T-helper 1 cell treated with Interleukin-12 subunit alpha and Interleukin-12 subunit beta and Interleukin-4 antibody, amounts not matched to agents 30 μg/mL and 1 μg/mL, for 36 hours (primary cell): Measurements from ENCODE around the gene CBX6.

ENCODE experiments used
- H3K27ac Mint-ChIP-seq: one replicate; pipeline ENCODE4 v1.8.0; 2021; ENCODE audit warnings: mild to moderate bottlenecking, mixed read lengths
- H3K27me3 Mint-ChIP-seq: one replicate; pipeline ENCODE4 v1.8.0; 2021; ENCODE audit warnings: low read depth, mixed read lengths
- H3K36me3 Mint-ChIP-seq: one replicate; pipeline ENCODE4 v1.8.0; 2021; ENCODE audit warnings: low read depth, mixed read lengths
- H3K4me1 Mint-ChIP-seq: one replicate; pipeline ENCODE4 v1.8.0; 2021; ENCODE audit warnings: low read depth, mixed read lengths
- H3K4me3 Mint-ChIP-seq: one replicate; pipeline ENCODE4 v1.8.0; 2021; ENCODE audit warnings: mild to moderate bottlenecking, moderate library complexity, mixed read lengths
- H3K9me3 Mint-ChIP-seq: one replicate; pipeline ENCODE4 v1.8.0; 2021; ENCODE audit warnings: mixed read lengths

Gene CBX6

DNA sequence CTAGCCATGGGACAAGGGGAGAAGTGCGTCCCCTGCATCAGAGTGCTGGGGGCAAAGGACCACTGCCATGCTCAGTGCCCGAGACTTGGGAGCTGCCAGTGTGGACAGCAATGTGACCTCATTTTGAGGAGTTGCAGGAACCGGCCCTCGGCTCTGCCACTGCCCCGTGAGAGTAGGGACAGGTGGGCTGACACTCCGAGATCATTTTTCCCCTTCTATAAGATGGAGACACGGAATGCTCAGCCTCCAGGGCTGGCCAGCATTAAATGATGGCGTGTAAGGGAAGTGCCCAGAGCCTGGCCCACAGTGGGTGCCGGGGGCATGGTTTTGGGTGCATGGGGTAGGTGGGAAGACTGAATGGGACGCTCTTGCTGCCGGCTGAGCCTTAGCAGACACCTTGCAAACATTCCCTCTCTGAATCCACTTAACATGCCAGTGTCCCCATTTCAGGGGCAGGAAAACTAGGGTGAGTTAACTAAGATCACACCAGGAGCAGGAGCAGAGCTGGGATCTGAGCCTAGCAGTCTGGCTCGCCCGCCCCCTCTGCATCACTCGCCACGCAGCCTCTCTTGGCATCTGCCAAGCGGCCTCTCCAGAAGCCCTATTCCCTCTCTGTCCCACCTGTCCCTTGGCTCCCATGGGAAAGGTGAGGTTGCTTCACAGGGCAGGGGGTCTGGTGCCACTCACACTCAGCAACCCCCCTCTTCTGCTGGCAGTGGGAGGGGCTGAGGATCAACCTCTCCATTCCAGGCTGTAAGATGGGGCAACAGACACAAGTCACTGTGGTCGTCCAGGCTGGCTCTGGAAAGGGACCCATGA, 41.8 kb downstream of the CBX6 start:
- no peaks in the 10 kb centered on the region for H3K4me1 Mint-ChIP-seq
- H3K27me3 Mint-ChIP-seq, result no peaks in the 10 kb centered on the region
- H3K9me3 Mint-ChIP-seq, result no peaks in the 10 kb centered on the region
- no peak overlapping the region for H3K4me3 Mint-ChIP-seq
- H3K36me3 Mint-ChIP-seq, result no peaks in the 10 kb centered on the region
- H3K27ac Mint-ChIP-seq, result no peak overlapping the region

DNA sequence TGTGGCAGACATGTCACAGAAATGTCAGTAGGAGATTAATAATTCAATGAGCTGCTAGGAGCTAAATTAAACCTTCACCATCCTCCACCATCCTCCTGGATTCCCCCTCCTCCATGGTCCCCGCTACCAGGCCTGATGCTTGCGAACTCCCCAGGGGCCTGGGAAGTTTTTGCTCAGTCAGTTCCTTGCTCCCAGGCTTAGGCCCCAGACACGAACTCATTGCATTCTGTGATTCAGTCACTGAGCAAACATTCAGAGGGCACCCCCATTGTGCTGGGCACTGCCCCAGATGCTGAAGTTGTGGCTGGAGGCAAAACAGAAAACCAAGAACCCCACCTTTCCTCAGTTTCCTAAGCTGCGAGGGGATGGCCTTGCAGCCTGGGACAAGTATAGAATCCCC, 42.5 kb downstream of the CBX6 start:
- Mint-ChIP-seq H3K27ac (no peak overlapping the region), H3K4me3 (no peak overlapping the region), H3K36me3 (no peaks in the 10 kb centered on the region), H3K4me1 (peaks cover under 1% of the 10 kb centered on the region), H3K9me3 (no peaks in the 10 kb centered on the region), H3K27me3 (no peaks in the 10 kb centered on the region)

DNA sequence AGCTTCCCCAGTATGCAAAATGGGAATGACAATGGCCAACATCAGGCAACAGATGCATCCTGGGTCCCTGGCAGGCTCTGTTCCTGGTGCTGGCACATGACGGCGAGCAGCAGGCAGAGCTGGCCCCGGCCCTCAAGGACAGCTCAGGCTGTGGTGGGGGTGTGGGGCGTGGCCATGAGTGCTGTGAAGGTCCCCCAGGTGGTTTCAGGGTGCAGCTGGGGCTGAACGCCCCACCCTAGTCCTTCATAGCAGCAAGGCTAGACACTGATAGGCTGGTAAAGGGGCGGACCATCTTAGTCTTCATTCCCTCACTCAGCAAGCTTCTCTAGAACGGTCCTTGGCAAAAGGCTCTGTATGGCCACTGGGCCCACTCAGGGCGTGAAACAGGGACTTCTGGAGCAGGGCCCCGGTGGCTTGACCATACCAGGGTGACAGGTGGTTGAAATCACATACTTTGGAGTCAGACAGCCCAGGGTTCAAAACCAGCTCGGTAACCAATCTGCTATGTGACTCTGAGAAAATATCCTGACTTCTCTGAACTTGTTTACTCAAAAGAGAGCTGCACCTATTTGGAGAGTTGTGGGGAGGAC, 43.3 kb downstream of the CBX6 start:
- H3K9me3 Mint-ChIP-seq, result no peaks in the 10 kb centered on the region
- H3K27me3 Mint-ChIP-seq, result no peaks in the 10 kb centered on the region
- no peak overlapping the region for H3K4me3 Mint-ChIP-seq
- H3K36me3 Mint-ChIP-seq, result no peaks in the 10 kb centered on the region
- H3K4me1 Mint-ChIP-seq, result peaks cover 3% of the 10 kb centered on the region
- no peak overlapping the region for H3K27ac Mint-ChIP-seq

DNA sequence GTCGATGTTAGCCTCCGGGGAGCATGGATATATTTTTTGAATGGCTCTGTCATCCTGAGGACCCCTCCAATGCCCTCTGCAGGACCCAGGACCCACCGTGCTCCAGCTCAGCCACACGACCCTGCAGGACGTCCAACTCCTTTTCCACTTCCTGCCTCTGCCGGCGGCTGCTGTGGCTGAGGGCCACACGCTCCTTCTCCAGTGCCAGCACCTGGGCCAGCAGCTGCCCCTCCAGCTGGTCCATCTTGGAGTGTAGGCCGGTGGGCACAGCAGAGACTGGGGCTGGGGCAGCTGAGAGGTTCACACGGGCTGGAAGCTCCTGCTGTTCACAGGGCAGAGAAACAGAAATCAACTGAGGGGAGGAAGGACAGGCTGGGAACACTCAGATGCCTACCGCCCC, 43.8 kb downstream of the CBX6 start:
- H3K4me1 Mint-ChIP-seq, result peaks cover 3% of the 10 kb centered on the region
- no peaks in the 10 kb centered on the region for H3K36me3 Mint-ChIP-seq
- no peak overlapping the region for H3K27ac Mint-ChIP-seq
- no peak overlapping the region for H3K4me3 Mint-ChIP-seq
- H3K27me3 Mint-ChIP-seq, result no peaks in the 10 kb centered on the region
- H3K9me3 Mint-ChIP-seq, result no peaks in the 10 kb centered on the region

DNA sequence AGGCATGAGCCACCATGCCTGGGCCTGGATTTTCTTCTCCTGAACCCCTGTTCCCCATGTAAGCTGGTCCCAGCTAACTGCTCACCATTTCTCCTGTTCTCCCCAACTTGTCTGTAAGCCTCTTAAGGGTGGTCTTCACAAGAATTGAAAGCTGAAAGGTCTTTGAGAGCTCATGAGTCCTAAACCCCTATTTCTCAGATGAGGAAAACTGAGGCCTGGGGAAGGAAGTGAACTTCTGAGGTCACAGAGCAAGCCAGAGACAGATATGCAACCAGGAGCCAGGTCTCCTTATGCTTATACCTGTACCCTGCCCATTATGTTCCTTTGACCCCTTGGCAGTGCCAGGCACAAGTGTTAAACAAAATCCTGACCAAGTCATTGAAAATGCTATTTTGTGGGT, 44.5 kb downstream of the CBX6 start:
- H3K27ac Mint-ChIP-seq, result no peak overlapping the region
- peaks cover 3% of the 10 kb centered on the region for H3K4me1 Mint-ChIP-seq
- H3K36me3 Mint-ChIP-seq, result no peaks in the 10 kb centered on the region
- H3K27me3 Mint-ChIP-seq, result no peaks in the 10 kb centered on the region
- H3K9me3 Mint-ChIP-seq, result no peaks in the 10 kb centered on the region
- no peak overlapping the region for H3K4me3 Mint-ChIP-seq

DNA sequence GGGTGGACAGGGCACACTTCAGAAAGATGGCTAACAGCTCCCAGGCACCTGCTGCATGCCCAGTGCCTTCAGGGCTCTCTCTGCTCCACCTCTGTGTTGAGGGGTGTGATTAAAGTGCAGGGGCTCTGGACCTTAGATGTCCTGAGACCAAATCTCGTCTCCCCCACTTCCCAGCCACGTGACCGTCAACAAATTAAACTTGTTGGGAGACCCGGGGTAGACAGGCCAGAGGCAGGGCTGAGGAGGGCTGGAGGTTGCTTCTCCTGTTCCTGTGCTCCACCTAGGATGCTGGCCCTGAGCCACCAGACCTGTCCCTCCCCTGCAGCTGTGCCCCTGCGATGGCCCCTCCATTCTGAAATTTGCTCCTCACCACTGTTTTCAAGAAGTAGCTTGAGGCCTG, 45.2 kb downstream of the CBX6 start:
- no peak overlapping the region for H3K4me3 Mint-ChIP-seq

DNA sequence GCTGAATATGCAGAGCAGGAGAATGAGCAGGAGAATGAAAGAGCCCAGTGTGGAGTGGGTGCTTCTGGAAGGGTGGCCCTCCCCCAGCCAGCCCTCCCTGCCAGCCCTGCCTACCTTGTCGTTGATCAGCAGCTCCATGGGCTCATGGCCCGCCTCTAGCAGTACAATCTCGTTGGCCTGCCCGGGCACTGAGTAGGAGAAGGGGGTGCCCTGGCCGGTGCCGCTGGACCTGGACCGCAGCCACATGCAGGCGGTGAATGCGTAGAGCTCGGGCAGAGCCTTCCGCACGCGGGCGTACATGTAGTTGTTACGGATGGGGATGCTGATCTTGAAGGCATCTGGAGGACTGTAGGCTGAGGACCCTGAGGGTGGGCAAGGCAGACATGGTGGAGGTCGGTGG, 45.6 kb downstream of the CBX6 start:
- H3K9me3 Mint-ChIP-seq, result no peaks in the 10 kb centered on the region
- no peak overlapping the region for H3K4me3 Mint-ChIP-seq
- no peaks in the 10 kb centered on the region for H3K36me3 Mint-ChIP-seq
- peaks cover 3% of the 10 kb centered on the region for H3K4me1 Mint-ChIP-seq
- H3K27ac Mint-ChIP-seq, result no peak overlapping the region
- H3K27me3 Mint-ChIP-seq, result no peaks in the 10 kb centered on the region

More for the DNA sequence above, 45.2 kb downstream of the CBX6 start:
- H3K36me3 Mint-ChIP-seq, result no peaks in the 10 kb centered on the region
- H3K27me3 Mint-ChIP-seq, result no peaks in the 10 kb centered on the region
- H3K4me1 Mint-ChIP-seq, result peaks cover 3% of the 10 kb centered on the region
- no peak overlapping the region for H3K27ac Mint-ChIP-seq
- H3K9me3 Mint-ChIP-seq, result no peaks in the 10 kb centered on the region

DNA sequence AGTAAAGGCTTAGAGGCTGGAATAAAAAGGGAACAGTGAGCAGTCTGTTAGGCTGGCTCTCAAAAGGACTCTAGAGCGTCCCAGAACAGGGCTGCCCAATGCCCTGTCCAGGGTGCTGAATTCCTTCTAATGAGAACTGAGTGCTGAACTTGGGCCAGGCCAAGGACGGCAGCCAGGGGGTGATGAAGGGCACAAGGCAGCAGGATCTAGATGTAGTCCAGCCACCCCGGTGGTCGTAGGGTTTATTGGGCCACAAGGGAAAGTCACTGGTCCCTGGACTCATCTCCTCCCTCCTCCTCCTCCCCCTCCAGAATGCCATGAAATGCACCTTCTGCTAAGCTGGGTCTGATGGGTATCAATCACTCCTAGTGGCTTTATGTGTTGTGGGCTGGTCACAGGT, 47.4 kb downstream of the CBX6 start:
- H3K27me3 Mint-ChIP-seq, result no peaks in the 10 kb centered on the region
- H3K4me3 Mint-ChIP-seq, result no peak overlapping the region
- H3K36me3 Mint-ChIP-seq, result no peaks in the 10 kb centered on the region
- H3K4me1 Mint-ChIP-seq, result peaks cover 3% of the 10 kb centered on the region
- H3K9me3 Mint-ChIP-seq, result no peaks in the 10 kb centered on the region
- no peak overlapping the region for H3K27ac Mint-ChIP-seq

DNA sequence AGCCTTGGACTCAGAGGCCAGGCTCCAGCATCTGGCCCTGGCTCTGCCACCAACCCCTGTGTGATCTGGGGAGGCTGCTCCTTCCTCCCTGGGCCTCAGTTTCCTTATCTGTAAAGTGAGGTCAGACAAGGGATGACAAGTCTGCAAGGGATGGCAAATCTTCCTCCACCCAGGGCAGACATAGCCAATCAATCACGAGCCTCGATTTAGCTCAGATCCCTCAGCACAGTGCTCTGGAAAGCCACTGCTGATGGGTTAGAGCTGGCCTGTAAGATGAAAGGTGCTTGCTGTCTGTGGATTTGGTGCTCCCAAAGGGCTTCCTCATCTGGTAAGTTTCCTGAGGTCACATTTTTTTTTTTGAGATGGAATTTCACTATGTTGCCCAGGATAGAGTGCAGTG, 48.4 kb downstream of the CBX6 start:
- no peak overlapping the region for H3K4me3 Mint-ChIP-seq
- H3K27ac Mint-ChIP-seq, result no peak overlapping the region
- H3K27me3 Mint-ChIP-seq, result no peaks in the 10 kb centered on the region
- no peaks in the 10 kb centered on the region for H3K36me3 Mint-ChIP-seq
- H3K4me1 Mint-ChIP-seq, result peaks cover 3% of the 10 kb centered on the region
- no peaks in the 10 kb centered on the region for H3K9me3 Mint-ChIP-seq

DNA sequence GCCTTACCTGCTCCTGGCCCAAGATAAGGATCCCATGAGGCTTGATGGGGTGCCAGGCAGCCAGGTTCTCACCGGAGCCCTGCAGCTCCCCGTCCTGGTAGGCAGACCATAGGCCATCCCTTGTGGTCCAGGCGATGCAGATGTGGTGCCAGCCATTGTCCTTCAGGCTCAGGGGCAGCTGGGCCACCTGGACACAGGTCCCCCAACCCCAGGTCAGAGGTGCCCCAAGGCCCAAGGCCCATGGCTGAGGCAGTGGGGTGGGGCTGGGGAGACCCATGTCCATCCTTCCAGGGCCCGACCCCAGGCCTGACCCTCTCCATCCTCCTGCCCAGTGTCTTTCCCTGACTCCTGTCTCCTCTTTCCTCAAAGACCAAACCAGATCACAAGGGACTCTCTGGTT, 48.9 kb downstream of the CBX6 start:
- H3K4me3 Mint-ChIP-seq, result no peak overlapping the region
- no peak overlapping the region for H3K27ac Mint-ChIP-seq
- no peaks in the 10 kb centered on the region for H3K36me3 Mint-ChIP-seq
- H3K4me1 Mint-ChIP-seq, result peaks cover 3% of the 10 kb centered on the region
- no peaks in the 10 kb centered on the region for H3K9me3 Mint-ChIP-seq
- H3K27me3 Mint-ChIP-seq, result no peaks in the 10 kb centered on the region

DNA sequence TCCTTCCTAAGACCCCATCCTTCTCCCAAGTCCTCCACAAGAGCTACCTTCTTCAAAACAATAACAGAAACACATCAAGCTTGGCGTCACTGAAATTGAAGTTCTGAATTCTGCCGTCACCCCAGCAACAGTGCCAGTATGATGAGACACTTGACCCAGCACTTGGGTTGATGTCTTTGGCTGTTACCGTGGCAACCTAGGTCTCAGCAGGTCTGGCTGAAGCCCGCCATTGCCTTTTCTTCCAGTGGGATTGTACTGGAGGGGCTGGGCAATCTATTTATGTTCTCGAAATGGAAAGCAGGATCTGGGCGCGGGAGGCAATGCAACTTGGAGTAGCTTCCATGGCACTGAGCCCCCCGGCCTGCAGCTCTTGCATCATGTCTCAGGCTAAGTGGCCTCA, 52.0 kb downstream of the CBX6 start:
- Mint-ChIP-seq H3K27ac (no peak overlapping the region), H3K36me3 (no peaks in the 10 kb centered on the region), H3K4me1 (peaks cover 3% of the 10 kb centered on the region), H3K27me3 (peaks cover 5% of the 10 kb centered on the region), H3K9me3 (no peaks in the 10 kb centered on the region), H3K4me3 (no peak overlapping the region)

DNA sequence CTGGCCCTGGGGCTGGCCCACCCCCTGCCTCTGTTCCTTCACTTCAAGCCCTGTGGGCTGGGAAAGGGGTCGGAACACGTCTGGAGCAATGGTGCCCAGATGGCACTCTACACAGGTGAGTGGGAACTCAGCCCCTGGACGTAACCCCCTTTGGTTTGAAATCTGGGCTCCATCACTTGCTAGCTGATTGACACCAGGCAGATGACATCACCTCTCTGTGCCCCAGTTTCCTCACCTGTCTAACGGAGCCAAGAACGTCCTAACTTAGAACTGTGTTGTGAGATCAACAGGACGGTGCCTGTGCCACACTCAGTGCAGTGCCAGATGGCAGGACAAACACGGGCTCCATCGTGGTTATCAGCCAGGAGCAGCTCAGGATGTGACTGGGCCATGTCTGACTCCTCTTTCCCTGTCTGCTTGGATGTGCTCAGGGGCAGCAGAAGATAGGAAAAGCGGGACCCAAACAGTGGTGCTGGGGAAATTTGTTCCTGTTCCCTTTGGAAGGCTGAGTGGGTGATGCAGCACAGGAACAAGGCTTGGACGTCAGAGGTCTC, 52.6 kb downstream of the CBX6 start:
- no peaks in the 10 kb centered on the region for H3K9me3 Mint-ChIP-seq
- peaks cover 5% of the 10 kb centered on the region for H3K27me3 Mint-ChIP-seq
- peaks cover 2% of the 10 kb centered on the region for H3K4me1 Mint-ChIP-seq
- H3K36me3 Mint-ChIP-seq, result no peaks in the 10 kb centered on the region
- H3K27ac Mint-ChIP-seq, result no peak overlapping the region
- H3K4me3 Mint-ChIP-seq, result no peak overlapping the region

DNA sequence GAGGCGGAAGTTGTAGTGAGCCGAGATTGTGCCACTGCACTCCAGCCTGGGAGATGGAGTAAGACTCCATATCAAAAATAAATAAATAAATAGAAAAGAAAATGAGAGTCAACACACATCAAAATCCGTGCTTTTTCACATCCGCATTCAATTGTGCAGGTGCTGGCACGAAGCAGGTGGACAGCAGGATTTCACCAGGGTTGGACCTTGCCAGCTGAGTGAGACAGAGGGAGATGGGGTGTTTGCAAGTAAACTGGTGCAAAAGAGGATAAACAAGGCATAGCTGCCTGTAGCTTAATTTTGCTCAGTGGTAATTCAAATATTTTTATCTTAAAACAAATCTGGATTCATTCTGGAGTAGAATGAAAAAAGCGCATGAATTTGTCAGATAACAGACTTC, 54.8 kb downstream of the CBX6 start:
- Mint-ChIP-seq H3K36me3 (no peaks in the 10 kb centered on the region), H3K4me3 (no peak overlapping the region), H3K27me3 (peaks cover 5% of the 10 kb centered on the region), H3K27ac (no peak overlapping the region), H3K9me3 (no peaks in the 10 kb centered on the region), H3K4me1 (no peaks in the 10 kb centered on the region)

DNA sequence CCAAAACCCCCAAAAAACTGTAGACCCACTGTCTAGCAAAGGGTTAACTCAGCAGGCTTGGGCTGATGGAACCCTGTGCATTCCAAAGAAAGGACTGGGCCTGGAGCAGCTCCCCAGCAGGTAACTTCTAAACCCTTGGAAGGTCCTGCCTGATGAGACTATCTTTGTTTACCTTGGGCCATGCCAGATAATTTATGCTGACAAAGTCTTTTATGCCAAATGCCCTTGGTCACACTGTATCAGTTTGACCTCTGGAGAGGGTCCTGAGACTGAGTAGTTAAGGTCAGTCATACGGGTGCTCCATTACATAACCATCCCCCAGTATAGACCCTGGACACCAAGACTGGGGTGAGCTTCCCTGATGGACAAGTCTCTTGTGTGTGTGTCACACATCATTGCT, 56.2 kb downstream of the CBX6 start:
- H3K4me1 Mint-ChIP-seq, result no peaks in the 10 kb centered on the region
- H3K36me3 Mint-ChIP-seq, result no peaks in the 10 kb centered on the region
- peaks cover 10% of the 10 kb centered on the region for H3K27me3 Mint-ChIP-seq
- H3K4me3 Mint-ChIP-seq, result no peak overlapping the region
- no peak overlapping the region for H3K27ac Mint-ChIP-seq
- H3K9me3 Mint-ChIP-seq, result no peaks in the 10 kb centered on the region
